GM13976 (cell line): Measurements from ENCODE around the gene COMTD1.
A peak's percentile ranks its signal among the peaks of the same experiment; 100 is the strongest.
"Not testable (repeated sequence)": the region's sequence is repeated elsewhere in the genome, so short reads cannot be mapped to it uniquely, and the experiment has no call there.

Experiments used
- DNase-seq: peaks from one replicate; pipeline ENCODE4 v3.0.0; 2012; ENCODE audit warnings: low spot score
- CTCF ChIP-seq: IDR thresholded peaks from 2 replicates; pipeline ENCODE4 v1.5.1; 2012; ENCODE audit warnings: borderline replicate concordance, mild to moderate bottlenecking; ENCODE audit not compliant: insufficient read depth; ENCODE audit errors: extremely low read depth, missing control alignments, control extremely low read depth
- in situ Hi-C: fragments of 300-500 bp; cut with MboI; formaldehyde crosslinking; loops from one replicate; pipeline ENCODE4 v1.12.0; 2022; ENCODE audit warnings: low sequenced_read_pairs, mixed read lengths, inconsistent platforms; ENCODE audit not compliant: unreplicated experiment

The COMTD1 gene

GRCh38 chr10:75226095-75226494 lies 9.7 kb downstream of the COMTD1 start:
- DNase-seq, result no peak
- in situ Hi-C loops, result loop anchor here (25.0 kb wide), 2 partner anchors 464 to 964 kb away; no protein-coding TSS in a partner anchor
- TF ChIP-seq CTCF, result no peak

- TF ChIP-seq CTCF, result no peak
- in situ Hi-C loops, result no loop called here
- no peak for DNase-seq
Observed at GRCh38 chr10:75223507-75223906, 12.2 kb downstream of the COMTD1 start.

- in situ Hi-C loops, DNase-seq: not testable (repeated sequence)
Observed at GRCh38 chr10:75221492-75221891, 14.3 kb downstream of the COMTD1 start.

- TF ChIP-seq CTCF, result no peak
- DNase-seq, result no peak
- in situ Hi-C loops, result no loop called here
Observed at GRCh38 chr10:75220274-75220673, 15.5 kb downstream of the COMTD1 start.

GRCh38 chr10:75212343-75212742 lies 23.4 kb downstream of the COMTD1 start:
- DNase-seq, result no peak
- TF ChIP-seq CTCF, result no peak
- in situ Hi-C loops, result no loop called here

- peak; percentile 44 for DNase-seq
- in situ Hi-C loops, result no loop called here
- no peak for TF ChIP-seq CTCF
Observed at GRCh38 chr10:75211007-75211691, 24.6 kb downstream of the COMTD1 start.

- peak; percentile 97 for DNase-seq
- in situ Hi-C loops, result no loop called here
- TF ChIP-seq CTCF, result no peak
Observed at GRCh38 chr10:75210282-75211006, 25.3 kb downstream of the COMTD1 start, which contains the start of gene VDAC2. Gene VDAC2, plus strand, starts transcription at chr10:75210796. Its CDS starts 363 bp downstream, at chr10:75211159.
